Stimulated activated CD4-positive, alpha-beta T cell treated with anti-CD3 and anti-CD28 coated beads, Interleukin-1b, Interleukin-23, amount 100 ng/mL, for 1 hour (primary cell): ENCODE results near the gene RFNG.

Experiments
- DNase-seq, 2 donors: peaks; one replicate each; pipeline ENCODE4 v3.0.0-alpha.2; 2020; ENCODE audit warnings: low read depth in 2 of 2

The RFNG gene

GRCh38 chr17:82058230-82058854, 6.7 kb upstream of the RFNG start:
- no peak for DNase-seq

- DNase-seq, result no peak
These were observed 5.4 kb upstream of the RFNG start for GRCh38 chr17:82056729-82057621.

DNA sequence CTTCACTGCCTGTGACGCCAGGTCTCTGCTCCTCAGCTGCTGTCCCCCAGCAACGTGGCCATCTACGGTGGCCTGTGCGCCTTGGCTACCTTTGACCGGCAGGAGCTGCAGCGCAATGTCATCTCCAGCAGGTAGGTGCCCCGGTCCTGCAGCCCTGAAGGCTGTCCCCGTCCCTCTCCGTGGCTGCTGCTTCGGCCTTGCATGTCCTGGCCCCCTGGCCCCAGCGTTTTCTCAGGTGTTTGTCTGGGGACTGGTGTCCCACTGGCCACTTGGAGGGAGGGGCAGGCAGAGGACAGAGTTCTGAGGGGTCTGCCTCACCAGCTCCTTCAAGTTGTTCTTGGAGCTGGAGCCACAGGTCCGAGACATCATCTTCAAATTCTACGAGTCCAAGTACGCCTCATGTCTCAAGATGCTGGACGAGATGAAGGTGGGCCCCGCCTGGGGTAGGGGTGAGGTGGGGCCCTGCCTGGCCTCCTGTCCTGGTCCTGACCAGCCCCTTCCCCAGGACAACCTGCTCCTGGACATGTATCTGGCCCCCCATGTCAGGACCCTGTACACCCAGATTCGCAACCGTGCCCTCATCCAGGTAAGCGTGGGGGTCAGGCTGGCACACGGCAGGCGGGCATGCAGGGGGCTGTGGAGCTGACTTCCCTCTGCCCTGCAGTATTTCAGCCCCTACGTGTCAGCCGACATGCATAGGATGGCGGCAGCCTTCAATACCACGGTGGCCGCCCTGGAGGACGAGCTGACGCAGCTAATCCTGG, 4.5 kb upstream of the RFNG start:
- no peak for DNase-seq

GRCh38 chr17:82055023-82055964, 3.7 kb upstream of the RFNG start:
- DNase-seq, result no peak

DNA sequence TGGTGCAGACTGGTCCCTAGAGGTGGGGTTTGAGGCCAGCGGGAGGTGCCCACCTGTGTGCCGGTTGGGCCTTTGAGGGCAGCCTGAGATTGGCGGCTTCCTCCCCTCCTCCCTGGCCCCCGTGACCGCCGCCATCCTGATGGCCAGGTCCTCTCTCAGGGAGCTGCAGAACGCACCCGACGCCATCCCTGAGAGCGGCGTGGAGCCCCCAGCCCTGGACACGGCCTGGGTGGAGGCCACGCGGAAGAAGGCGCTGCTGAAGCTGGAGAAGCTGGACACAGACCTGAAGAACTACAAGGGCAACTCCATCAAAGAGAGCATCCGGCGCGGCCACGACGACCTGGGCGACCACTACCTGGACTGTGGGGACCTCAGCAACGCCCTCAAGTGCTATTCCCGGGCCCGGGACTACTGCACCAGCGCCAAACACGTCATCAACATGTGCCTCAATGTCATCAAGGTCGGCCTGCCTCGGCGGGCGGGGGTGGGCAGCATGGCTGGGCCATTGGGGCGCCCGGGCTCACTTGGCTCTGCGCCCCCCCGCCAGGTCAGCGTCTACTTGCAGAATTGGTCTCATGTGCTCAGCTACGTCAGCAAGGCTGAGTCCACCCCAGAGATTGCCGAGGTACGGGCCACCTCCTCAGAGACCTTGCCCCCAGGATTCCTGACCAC, 2.9 kb upstream of the RFNG start:
- no peak for DNase-seq

GRCh38 chr17:82053556-82054263, 2.1 kb upstream of the RFNG start:
- DNase-seq, result no peak

DNA sequence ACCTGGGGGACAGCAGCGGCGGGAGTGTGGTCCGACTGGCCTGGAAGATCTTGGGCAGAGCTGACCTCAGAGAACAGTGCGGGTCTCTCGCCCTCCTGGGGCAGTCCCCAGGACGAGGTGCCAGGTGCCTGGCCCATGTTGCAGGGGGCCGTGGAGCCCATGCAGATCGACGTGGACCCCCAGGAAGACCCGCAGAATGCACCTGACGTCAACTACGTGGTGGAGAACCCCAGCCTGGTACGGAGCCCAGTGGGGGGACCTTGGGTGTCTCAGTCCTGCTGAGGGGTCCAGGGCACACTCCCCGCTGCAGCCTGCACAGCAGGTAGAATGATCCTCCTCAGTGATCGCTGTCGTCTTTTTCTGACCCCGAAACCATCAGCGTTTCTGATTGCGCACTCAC, 1.5 kb upstream of the RFNG start:
- DNase-seq, result no peak

DNA sequence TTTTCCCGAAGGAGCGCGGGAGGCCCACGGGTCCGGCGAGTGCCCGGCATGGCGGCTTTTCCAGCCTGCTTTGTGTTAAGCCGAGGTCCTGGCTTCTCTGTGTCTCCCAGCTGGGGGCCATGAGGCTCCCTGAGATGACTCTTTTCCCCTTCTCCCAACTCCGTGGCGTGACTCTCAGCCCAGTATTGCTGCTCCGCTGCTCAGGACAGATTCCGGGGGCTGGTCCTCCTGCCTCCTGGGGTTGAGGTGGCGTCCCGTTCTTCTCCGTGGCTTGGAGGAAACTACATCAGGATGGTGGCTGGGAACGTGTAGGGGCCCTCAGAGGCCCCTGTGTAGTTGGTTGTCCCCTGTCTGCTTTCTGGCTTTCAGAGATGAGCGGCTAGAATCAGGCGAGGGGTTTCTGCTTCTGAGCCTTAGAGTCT, 1.0 kb upstream of the RFNG start:
- no peak for DNase-seq

DNA sequence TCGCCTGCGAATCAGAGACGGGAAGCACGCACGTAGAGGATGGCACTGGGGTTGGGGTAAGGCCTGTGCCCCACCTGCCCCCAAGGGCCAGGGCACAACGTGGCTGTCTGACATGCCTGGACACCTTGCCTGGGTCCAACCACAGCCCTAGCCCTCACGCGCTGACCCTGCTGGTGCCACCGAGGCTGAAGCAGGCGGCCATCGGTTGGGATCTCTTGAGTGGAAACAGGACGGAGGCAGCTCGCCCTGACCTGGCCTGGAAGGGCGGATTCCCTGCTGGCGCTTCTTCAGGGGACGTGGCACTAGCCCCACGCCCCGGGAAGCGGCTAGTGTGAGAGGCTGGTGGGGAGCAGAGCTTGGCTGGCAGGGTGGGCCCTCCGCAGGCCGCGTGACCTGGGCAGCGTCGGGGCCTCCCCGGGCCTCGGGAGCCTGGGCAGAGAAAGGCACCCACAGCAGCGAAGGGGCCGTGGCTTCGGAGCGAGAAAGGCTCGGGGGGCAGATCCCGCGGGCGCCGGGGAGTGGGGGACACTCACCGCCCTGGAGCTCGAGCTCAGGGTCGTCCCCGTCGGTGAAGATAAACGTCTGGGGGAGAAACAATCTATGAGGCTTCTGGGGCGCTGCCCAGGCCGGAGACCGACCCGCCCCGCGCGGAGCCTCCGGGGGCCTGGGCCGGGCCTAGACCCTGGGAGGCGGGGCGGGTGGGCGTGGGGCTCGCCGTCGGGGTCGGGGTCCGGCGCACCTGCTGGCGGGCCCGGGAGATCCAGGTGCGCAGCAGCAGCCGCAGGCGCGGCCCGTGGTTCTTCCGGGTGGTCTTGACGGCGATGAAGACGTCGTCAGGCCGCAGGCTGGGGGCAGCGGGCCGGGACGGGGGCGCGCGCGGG, 610 bp downstream of the RFNG start:
- no peak for DNase-seq

DNA sequence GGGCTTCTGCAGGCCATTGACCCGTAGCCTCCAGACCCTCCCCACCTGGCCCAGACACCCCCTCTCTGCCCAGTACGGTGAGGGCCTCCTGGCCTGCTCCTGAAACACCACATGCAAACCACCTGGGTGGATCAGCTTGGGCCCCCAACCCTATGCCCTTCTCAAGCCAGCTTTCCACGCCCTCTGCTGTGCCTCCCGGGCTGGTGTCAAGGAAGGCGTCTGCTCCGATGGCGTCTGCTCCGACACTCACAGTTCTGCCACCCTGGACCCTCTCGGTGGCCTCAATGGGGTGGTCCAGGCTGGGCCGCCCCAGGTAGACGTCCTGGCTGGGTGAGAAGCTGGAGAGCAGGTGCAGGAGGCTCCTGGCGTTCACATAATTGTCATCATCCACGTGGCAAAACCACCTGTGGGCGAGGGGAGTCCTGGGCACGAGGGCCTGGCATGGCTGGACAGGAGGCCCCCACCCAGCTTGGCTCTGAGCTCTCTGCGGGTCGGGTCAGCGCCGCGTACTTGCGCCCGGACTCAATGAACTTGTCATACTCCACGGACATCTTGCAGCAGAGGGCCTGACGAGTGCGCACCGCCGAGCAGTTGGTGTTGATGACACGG, 1.4 kb downstream of the RFNG start:
- DNase-seq, result no peak

- no peak for DNase-seq
These were observed 2.1 kb downstream of the RFNG start for GRCh38 chr17:82049521-82049971.

DNA sequence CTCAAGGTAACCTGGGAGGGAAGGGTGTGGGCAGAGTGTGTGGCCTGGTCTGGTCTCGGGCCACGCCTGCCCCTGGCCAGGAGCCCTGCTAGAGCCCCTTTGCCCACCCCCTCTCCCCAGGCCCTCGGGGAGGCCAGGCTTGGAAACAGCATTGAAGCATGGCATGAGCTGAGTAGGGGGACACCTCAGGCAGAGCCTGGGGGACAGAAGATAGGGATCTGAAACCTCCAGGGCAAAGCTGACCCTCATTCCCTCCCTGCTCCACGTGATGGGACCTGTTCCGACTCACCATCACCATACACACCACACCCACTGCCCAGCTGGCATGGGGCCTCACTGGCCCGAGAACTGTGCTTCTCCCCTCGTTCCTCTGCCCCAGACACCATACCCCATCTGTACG, 2.5 kb downstream of the RFNG start:
- no peak for DNase-seq

DNA sequence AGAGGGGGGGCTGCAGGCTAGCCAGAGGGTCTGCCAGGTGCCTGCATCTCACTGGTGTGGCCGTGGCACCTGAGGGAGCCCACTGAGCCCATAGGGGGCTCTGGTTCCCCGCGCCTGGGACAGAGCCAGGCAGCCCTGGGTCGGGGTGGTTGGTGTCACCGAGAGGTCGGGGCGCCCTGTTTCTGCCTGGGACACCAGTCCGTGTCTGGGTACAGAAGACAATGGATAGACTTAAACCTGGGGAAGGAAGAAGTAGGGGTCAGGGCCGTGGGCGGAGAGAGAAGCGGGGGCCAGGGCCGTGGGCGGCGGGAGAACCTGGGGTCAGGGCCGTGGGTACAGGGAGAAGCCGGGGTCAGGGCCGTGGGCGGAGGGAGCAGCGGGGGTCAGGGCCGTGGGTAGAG, 3.0 kb downstream of the RFNG start:
- DNase-seq, result no peak

GRCh38 chr17:82047914-82048570, 3.6 kb downstream of the RFNG start:
- no peak for DNase-seq

DNA sequence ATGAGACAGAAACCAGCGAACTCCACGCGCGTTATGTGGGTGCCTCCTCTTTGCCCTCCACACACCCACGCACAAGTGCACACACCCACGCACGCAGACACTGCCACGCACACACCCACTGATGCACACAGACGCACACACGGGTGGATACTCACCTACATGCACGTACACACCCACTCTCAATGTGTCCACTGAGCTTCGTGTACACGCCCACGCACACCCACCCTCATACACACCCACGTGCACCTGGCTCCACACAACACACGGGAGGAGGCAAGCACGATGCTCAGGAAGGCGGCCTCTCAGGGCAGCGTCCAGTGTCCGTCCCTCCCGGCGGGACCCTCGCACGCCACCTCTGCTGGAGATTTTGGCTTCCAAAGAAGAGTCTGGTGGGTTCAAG, 4.2 kb downstream of the RFNG start:
- no peak for DNase-seq

DNA sequence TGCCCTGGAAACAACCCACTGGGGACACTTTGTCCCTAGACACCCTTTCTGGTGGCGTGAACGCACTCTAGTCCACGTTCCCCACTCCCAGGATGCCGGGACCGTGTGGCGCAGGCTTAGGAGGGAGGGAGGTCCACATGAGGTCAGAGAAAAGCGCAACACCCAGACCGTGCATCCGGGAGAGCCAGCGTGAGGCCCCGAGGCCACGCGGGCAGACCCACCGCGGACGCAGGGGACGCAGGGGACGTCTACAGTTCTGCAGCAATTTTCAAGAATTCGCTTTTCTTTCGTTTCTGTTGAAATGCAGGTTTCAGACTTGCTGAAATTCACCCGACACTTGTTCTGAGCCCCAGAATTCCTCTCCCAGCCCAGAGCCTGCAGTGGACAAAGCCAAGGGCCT, 4.7 kb downstream of the RFNG start:
- no peak for DNase-seq

DNA sequence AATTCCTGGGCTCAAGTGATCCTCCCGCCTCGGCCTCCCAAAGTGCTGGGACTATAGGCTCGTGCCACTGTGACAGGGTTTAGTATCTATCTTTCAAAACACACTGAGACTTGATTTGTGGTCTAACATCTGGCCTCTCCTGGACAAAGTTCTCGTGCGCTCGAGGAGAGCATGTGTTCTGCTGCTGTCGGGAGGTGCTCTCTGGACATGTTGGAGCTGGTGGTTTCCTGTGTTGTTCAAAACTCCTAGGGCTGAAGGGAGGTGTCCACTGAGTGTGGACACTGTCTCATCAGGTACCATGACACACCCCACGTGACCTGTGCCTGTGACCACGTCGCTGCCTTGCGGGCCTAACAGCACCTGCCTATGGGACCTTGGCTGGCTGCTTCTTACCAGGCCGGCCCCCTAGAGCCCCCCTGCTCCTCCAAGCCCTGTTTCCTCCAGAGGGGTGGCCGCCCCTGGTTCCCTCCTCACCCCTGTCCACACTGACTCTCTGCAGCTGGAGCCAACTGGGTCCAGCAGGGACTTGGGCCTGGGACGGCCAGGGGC, 5.6 kb downstream of the RFNG start:
- no peak for DNase-seq

DNA sequence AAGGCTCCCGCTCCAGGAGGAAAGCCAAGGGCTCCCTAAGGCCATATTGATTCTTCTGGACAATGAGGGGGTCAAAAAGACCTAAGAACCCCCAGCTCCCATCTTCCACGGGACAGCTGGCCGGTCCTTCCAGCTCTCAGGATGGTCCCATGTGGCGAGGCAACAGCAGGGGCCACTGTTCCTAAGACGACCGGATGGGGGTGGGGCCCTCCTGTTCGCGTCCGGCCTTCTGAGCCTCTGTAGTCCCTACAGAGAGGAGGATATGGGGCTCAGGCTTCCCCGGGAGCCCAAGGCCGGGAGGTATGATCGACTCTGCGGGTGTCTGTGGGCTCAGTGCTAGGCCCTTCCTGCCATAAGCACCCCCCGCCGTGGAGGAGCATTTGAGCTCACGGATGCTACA, 8.1 kb downstream of the RFNG start:
- no peak for DNase-seq
